Dermis microvascular lymphatic vessel endothelial cell (primary cell): ENCODE results near the gene ZBTB2. TPM values are rescaled to one million over a fixed set of nuclear protein-coding genes. Genes with fewer than 3 reads are reported as not detected.
"Not testable (repeated sequence)": the region's sequence is repeated elsewhere in the genome, so short reads cannot be mapped to it uniquely, and the experiment has no call there.

Experiments
- DNase-seq, 2 donors: peaks; one replicate each; pipeline versions ENCODE4 v3.0.0 to v3.0.0-alpha.2; 2010; ENCODE audit warnings: low read depth in 2 of 2
- total RNA-seq: library from RNA; depleted of rRNA; stranded (reverse); fragments of >200 nt; gene quantifications from 2 replicates; pipeline ENCODE4 v1.2.1, GENCODE V29; 2014

Gene ZBTB2
- total RNA-seq, 1 donor from 2014 or later = 5.0 TPM

DNA sequence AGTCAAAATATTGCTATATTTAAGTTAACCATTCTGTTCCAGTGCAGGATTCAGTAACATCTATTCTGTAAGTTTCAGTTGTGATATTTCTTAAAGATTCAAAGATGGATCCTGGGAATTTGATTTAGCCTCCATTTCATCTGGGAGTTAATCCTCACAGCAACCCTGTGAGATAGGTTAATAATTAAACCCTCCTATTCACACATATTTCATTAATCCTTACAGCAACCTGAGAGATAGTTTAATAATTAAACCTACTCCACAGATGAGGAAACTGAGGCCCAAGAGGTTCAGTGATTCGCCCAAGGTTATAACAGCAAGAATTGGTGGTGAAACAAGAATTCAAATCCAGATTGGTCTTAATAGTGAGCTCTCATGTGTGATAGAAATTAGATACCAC is 10.9 kb upstream of the ZBTB2 start:
- no peak for DNase-seq

DNA sequence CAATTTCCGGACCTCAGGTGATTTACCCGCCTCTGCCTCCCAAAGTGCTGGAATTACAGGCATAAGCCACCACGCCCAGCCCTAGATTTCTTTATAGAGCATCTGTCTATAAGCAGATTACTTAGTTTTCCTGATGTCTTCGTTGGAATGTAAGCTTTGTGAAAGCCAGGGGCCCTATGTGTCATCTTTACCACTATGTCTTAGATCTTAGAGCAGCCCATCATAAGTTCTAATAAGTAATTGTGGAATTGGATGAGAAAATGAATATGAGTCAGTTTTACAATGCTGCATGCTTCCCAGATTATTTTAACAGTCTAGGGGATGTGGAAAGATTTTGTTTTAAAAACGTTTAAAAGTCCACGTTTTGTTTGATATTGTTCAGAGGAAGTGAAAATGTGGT is 9.1 kb upstream of the ZBTB2 start:
- no peak for DNase-seq

DNA sequence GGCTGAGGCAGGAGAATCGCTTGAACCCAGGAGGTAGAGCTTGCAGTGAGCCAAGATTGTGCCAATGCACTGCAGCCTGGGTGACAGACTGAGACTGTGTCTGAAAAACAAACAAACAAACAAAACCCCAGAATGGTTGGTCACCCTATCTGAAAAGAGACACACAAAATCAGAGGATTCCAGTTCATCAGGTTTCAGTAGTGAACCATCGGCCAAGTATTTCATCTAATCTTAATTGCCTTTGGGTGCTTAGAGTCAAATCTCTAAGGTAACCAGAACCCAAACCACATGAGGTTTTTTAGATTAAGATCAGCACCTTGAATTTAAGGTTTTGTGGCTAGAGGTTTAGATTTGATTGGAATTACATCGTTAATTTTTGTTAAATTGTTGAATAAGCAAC is 8.3 kb upstream of the ZBTB2 start:
- no peak for DNase-seq

DNA sequence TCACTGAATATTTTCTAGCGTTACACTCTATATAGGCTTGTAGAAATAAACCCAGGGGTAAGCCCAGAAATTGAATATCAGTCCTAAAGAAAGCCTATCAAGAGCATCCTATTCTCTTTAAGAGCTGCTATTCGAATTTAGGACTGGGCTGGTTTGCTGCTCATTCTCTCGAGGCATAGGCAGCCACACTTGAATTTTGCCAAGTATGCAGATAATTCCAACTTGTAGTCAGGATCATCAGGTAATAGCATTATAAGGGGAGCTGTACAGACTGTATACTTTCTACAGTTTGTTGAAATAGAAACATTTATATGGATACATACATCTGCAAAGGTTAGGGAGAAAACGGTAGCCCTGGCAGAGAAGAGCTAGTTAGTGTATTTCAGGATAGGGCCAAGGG is 2.1 kb upstream of the ZBTB2 start:
- DNase-seq = no peak

DNA sequence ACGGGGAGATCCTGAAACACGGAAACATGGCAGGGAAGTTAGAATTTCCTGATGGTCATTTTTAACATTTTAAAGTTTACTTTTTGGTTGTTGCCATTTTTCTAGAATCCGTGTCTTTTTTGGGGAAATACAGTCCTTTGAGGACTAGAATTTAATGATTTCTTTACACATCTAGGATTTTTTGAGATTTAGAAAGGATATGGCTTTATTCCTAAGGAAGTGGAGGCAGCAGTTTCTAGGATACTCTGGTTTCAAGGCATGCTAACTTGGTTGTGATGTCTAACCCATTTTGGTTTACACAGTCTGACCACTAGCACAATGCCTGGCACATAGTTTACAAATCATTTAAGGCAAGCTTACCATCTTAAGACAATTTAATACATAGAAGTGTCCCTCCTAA is 1.1 kb upstream of the ZBTB2 start:
- DNase-seq = no peak

DNA sequence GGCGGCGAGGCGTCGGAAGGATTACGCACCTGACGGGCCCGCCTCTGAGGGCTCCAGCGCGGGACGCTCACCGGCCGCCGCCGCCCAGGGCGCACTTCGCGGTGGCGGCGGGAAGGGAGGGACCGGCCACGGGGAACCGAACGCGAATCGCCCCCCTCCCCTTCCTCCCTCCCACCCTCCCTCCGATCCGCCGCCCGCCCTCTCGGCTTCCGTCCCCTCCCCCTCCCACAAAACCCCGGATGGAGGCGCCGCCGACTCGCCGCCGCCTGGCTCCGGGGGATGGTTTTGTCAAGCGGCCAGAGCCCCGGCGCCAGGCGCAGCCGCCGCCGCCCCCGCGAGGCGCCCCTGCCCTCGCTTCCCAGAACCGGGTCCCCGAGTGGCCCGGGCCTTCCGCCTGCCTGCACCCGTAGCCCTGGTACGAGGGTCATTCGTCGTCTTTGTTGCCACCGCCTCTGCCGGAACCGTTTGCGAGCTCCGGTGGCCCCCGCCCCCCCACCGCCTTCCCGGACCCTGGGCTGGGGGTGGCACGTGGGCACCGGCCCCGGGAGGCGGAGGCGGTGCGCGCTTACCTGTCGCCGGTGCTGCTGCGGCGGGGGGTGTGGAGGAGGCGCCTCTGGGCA is 398 bp downstream of the ZBTB2 start:
- DNase-seq = peak in 1 of 2 donors; percentile 78

DNA sequence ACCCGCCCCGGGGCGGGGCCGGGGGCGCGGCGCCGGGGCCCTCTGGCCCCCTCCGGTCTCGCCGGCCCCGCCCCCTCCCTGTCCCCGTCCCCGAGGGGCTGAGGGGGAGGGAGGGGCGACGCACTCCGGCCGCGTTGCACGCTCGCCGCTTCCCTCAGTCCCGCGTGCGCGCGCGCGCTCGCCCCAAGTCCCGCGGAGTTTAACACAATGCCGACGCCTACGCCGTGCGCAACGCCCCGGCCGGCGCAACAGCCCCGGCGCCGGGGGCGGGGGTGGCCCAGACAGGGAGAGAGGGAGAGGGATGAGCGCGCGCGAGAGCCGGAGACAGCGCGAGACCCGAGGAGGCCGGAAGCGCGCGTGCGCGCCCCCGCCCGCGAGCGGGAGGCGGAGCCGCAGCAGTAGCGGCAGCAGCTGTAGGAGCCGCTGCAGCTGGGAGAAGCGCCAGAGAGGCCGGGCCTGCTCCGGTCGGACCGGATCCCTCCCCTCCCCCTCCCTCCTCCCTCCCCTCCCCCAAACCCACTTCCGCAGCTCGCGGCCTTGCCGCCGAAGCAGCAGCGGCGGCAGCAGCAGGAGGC is 996 bp downstream of the ZBTB2 start:
- peak; percentile 95 to 99 for DNase-seq

DNA sequence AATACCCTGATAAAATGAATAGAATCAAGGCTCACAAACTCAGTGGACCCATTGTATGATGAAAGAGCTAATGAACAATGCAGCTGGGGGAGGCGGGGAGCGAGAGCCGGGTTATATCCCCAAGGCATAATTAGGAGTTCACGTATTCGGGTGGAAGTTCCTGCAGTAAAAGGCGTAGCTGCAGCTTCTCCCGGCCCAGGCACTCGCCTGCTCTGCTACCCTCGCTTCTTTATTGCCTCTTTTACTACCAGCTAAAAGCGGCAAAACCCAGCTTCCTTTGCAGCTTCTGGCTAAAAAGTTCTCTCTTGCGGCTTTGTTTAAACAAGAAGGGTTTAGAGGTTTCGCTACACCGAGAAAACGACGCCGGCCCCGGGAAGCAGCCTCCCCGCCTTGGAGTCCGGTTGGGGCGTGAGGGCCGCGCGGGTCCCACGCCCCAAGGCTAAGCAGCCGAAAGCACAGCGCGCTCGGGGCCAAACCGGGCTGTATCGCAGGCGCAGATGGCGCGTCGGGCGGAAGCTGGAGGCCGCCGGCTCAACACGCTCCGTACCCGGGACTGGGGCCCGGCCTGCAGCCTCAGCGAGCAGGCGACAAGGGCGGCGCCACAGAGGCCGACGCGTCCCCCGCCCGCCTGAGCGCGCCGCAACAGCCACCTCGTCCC is 1.6 kb downstream of the ZBTB2 start:
- peak in 1 of 2 donors; percentile 71 for DNase-seq

DNA sequence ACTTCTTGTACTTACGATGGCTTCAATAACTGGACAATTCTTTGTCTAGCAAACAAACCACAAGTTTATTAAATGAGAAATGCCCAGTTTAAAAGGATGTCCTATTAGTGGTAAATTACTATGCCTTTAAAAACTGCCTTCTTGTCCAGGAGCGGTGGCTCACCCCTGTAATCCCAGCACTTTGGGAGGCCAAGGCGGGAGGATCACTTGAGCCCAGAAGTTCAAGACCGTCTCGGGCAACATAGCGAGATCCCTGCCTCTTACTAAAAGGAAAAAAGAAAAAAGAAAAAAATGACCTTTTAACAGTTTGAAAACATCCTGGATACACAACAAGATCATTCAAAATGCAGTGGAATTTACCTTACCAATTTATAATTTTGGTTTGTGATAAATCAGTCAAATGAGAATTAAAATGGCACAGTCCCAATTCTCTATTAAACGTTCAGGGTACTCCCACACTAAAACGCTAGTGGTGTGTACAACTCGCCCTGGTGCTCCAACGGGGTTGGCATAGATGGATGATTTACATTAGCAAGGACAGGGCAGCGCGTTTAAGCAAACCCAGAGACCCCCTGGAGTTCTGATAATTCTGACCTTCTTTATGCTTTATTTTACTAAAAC is 2.3 kb downstream of the ZBTB2 start:
- no peak for DNase-seq

DNA sequence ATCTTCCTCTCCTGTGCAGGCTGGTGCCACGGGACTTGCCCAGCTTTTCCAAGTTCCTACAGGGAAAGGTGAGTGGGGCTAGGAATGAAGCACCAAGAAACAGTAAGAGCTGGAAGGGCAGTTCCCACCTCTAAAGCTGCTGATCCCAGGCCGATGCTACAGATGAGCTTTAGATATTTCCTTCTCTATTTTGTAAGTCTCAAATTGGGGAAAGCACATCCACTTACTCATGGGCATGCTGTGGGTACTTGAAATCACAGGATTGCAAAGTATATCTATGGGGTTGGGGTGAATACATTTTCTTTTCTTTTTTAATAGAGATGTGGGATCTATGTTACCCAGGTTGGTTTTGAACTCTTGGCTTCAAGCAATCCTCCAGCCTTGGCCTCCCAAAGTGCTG is 3.1 kb downstream of the ZBTB2 start:
- DNase-seq = no peak

DNA sequence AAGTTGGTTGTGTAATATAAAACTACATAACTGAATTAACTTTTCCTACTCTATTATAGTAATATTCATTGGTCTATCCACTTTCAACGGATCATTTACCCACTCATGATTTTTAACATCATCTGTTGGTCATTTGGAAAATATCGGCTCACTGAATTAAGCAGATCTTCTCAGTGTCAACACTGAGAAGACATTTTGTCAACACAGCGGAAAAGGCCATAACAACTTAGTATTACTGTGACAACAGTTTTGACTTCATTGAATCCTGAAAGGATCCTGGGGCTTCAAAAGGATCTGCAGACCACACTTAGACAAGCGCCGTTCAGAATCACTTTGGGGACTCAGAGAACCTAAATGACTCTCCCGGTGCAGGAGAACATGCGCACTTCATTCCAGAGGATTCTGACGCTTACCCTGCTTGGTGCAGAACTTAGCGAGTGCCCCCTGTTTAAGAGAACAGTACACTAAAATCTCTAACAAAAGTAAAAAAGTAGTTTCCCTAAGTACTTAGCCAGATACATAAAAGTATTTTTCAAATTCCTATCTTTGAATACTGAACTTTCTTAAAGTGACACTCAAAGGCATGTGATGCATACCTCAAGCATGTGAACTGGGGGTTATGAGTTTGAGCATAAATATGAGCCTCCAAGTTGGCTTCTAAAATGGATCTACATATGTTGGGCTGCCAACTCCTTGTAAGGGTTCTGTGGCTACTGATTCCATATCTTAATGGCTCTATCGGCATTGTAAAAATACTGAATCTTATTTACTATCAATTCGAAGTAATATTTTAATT is 4.0 kb downstream of the ZBTB2 start:
- DNase-seq = no peak

DNA sequence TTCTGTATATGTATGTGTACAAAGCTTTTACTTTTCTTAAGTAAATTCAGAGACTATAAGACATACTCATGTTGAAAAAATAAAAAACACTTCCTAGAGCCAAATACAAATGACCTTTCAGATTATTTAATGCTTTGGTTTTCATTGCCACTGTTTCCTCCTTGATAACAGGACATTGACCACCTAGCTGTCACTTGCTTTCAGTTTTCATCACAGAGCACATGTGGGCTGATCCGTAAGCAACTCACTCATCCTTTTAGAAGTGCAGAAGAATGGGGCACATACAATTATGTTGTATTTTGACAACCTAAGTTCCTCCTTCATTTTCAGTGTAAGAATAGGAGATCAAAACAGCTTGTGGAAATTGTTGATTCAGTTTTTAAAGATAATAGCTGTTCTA is 6.2 kb downstream of the ZBTB2 start:
- DNase-seq = no peak

DNA sequence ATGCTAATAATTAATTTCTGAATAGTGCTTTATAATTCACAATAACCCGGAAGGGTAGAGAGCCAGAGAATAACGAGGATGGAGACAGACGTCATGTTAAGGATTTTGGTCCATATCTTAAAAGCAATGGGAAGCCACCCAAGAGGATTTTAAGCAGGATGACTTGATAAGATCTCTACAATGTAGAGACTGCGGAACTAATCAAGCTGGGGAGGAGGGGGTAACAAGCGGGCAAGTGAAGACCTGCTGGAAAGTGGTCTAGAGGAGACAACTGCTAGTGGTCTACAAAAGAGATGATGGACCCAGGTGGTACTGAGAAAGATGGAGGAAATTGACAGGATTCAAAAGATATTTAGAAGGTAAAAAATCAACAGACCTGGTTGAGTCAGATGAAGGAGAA is 7.2 kb downstream of the ZBTB2 start:
- no peak for DNase-seq

DNA sequence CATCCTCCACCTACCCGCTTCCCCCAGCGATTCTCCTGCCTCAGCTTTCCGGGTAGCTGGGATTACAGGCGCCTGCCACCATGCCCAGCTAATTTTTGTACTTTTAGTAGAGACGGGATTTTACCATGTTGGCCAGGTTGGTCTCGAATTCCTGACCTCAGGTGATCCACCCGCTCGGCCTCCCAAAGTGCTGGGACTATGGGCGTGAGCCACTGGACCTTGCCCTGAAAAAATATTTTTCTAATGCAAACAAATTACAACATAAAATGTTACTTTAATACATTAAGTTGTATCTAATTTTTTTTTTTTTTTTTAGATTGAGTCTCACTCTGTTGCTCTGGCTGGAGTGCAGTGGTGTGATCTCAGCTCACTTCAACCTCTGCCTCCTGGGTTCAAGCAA is 8.7 kb downstream of the ZBTB2 start:
- DNase-seq = not testable (repeated sequence)

DNA sequence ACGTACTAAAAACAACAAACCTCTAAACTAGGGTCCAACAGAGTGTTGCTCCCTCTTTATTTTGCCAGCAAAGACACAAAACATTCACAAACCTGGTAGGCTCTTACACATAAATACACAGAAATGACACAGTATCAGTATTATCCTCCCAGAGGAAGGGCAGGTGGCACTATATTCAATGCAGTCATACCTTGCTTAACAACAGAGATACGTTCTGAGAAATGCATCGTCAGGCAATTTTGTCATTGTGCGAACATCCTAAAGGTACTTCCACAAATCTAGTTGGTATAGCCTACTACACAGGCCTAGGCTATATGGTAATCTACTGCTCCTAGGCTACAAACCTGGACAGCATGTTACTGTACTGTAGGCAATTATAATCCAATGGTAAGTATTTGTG is 9.6 kb downstream of the ZBTB2 start:
- DNase-seq = no peak

DNA sequence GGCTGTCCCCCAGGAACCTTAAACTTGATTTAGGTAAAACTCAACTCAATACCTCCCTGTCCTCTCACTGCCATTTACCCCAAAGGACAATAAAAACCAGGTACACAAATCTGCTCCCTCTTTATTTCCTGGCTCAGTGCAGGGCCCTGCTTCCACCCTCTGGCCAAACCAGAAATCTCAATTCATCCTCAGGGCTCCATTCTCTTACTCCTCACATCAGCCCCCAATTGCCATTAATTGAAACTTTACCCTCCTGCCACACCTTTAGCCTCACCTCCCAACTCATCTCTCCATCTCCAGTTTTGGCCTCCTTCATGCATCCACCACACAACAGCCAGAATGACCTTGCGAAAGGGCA is 10.5 kb downstream of the ZBTB2 start:
- DNase-seq = no peak

DNA sequence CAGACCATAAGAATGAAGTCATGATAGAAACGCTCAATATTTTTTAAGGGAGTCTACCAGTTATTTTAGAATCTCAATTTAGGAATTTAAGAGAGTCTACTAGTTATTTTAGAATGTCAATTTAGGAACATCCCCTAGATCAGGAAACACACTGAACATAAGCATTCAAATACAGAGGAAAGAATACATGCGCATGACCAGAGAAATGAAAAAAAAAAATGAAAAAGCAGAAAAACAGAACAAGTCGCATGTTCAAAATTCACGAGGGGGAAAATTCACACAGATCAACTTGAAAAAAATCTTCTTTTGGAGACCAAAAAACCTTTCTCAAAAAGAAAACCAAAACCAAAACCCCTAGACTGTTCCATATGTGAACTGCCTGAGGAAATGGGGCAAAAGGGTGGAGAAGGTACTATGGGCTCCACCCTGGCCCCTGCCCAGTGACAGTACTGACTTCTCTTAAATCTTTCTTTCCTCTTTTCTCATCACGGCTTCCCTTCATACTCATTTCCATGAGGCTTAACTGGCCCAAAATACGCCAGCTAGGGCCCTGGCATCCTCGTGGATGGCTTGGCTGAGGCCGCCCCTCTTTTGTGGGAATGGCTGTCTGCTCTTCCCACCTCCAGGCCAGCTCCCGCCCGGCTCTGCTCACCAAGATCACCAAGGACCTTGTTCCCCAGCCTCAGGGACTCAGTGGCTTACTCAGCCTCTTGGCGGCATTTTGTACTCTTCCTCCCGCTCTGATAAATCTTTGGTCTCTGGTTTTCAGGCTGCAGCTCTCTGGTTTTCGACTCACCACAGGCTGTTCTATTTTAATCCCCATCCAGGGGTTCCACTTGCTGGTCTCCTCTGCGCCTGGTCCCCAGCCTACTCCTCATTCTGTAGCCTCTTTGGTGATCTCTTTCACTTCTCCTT is 11.2 kb downstream of the ZBTB2 start:
- no peak for DNase-seq

DNA sequence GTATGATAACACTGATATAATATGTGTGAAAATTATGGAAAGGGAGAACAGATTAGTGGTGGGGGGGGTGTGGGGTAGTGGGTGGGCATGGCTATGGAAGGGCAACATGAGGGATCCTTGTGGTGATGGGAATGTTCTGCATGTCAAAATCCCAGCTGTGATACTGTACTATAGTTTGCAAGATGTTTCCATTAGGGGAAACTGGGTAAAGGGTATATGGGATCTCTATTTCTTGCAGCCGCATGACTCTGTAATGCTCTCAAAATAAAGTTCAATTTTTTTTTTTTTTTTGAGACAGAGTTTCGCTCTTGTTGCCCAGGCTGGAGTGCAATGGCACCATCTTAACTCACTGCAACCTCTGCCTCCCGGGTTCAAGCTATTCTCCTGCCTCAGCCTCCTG is 14.3 kb downstream of the ZBTB2 start:
- no peak for DNase-seq

DNA sequence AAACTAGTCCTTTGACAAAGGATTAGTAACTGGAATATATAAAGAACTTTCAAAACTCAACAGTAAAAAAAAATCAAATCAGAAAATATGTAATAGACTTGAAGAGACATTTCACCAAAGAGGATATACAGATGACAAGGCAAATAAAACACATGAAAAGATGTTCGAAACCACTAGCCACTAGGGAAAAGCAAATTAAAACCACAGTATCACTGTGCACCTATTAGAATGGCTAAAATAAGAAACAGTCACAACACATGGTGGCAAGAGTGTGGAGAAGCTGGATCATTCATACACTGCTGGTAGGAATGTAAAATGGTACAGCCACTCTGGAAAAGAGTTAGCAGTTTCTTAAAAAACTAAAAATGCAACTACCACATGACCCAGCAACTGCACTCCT is 14.9 kb downstream of the ZBTB2 start:
- no peak for DNase-seq

DNA sequence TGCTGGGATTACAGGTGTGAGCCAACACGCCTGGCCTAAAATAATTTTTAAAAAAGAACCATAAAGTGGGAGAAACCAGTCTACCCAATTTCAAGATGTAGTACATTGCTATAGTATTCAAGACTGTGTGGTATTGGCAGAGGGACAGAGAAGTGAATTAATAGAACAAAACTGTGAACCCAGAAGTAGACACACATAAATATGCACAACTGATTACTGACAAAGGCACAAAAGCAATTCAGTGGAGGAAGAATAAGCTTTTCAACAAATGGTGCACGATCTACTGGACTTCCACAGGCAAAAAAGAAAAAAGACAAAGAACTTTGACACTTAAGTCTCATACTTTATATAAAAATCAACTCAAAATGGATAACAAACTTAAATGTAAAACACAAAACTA is 15.5 kb downstream of the ZBTB2 start:
- DNase-seq = no peak

DNA sequence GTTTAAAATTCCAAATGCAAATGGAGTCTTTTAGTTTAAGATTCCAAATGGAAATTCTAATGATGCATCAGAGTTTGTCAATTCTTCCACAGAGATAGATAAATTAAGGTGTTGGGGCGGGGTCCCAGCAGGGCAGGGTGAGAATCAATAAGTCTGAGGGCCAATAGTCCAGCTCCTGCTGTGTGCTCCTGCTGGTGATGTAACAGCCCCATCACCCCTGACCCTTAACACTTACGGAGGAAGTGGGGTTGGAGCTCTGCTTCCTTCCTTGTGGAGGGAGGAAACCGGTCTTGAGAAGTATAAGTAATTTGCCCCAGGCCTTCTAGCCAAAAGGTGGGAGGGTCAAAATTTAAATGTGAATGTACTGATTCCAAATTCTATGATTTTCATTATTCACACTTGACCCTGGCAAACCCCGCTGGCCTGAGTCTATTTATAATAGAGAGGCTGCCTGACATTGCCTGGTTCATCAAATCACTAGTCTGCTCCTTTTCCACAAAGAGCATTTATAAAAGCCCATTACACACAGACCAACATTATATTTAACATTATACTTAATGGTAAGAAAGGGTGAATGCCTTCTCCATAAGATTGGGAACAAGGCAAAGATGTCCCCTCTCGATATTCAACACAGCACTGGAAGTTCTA is 17.2 kb downstream of the ZBTB2 start:
- DNase-seq = peak in 1 of 2 donors; percentile 71
